Effector CD8-positive, alpha-beta T cell (primary cell): ENCODE measurements around the gene MB21D2.

Source experiments
- DNase-seq: peaks from one replicate; lab custom pipeline; 2025; lab: John Stamatoyannopoulos, UW

Gene MB21D2

DNA sequence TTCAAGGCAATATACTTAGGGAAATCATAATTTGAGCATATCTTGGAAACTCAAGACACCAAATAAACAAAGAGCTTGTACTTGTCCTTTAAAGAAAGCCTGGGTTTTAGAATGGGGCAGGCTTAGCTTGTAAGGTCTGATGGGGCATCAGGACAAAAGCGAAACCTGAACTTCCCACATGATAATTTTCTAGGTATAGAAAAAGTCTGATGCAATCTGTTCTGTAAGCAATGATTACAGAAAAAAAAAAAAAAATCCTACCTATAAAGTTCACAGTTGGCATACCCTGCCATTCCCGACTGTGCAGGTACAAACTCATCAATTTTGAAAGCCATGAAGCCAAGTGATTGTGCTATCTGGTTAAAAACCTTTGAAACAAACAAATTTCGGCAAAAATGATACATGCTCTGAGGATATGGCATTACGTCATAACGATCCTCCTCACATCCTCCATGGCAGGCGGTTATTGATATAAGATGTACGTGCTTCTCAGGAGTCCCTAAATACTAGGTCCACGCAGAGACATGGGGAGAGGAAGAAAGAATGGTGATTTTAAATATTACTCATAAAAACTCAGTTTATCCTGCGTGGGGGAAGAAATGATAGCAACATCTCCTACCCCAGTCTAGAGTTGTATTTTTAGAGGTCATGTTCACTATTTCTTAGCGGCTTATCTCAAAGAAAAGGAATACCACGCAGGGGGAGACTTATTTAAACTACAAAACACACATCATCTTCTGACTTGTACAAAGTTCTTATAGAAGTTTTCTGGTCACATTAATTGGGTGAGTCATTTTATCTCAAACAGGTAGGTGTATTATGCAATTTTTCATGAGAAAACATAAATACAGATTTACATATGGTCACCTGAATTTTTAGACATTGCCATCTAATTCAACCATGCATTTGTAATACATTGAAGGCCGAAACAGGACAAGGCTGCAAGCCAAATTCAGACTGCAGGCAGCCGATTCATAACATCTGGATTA lies 27.0 kb downstream of the MB21D2 start:
- DNase-seq: no peak

- DNase-seq: no peak
Observed at GRCh38 chr3:192889679-192890078, 28.0 kb downstream of the MB21D2 start.

DNA sequence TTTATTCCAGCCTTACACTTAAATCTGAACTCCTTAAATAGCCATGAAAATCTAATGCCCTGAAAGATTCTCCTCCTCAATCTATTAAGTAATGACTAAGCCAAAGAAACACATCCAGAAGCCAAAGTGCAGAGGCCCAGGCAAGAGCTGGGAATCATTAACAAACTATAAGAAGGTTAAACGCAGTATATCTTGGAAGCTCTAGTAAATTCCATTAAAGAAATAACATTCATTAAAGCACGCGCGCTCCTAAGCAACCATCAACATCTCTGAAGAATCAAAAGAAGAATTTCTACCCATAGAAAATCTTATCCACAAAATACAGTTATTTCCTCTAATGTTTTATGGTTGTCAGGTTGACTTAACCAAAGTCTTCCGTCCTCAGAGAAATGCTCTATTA lies 29.5 kb downstream of the MB21D2 start:
- DNase-seq: no peak

GRCh38 chr3:192887701-192888100 lies 30.0 kb downstream of the MB21D2 start:
- DNase-seq: no peak

DNA sequence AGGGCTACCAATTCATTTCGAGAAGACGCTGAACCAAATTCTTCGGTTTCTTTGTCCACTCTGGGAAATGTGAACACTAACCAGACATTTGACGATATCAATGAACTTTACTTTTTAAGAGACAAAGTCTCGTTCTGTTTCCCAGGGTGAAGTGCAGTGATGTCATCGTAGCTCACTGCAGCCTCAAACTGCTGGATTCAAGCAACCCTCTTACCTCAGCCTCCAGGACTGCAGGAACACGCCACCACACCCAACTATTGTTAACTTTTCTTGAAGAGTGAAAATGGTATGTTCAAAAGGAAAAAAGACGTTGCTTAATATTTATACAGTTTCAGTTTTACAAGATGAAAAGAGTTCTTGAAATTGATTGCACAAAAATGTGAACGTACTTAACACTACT lies 30.6 kb downstream of the MB21D2 start:
- no peak for DNase-seq

- DNase-seq: no peak
Observed at GRCh38 chr3:192884777-192885773, 32.6 kb downstream of the MB21D2 start.

- DNase-seq: no peak
Observed at GRCh38 chr3:192883512-192883911, 34.1 kb downstream of the MB21D2 start.

DNA sequence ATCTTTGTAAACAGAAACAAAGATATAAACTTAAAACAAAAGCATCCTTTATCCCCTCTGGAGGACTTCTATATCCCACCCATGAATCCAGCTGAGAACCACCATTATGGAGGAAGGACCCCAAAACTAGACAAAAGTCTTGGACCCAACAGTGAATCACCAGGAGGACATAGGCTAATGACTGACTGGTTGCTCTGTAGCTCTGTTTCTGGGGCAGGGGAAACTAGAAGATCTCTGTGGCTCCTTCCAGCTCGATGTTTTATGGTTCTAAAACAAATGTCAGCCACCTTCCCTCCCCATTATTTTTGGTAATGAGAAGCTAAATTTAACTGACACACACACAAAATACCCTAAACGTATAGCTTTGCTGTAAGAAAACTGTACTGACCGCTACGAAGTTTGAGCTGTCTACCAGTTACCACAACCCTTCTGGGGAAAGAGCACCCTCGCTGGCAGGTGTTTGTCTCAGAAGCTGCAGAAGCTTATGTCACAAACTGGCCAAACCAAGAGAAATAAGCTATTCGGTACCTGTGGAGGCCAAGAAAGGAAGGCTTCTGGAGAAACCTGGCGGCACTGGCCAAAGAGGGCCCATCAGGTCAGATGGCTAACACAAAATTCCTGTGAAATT lies 36.4 kb downstream of the MB21D2 start:
- no peak for DNase-seq

GRCh38 chr3:192880313-192880712 lies 37.3 kb downstream of the MB21D2 start:
- no peak for DNase-seq

- no peak for DNase-seq
Observed at GRCh38 chr3:192879346-192880031, 38.2 kb downstream of the MB21D2 start.

- no peak for DNase-seq
Observed at GRCh38 chr3:192875971-192876565, 41.6 kb downstream of the MB21D2 start.

DNA sequence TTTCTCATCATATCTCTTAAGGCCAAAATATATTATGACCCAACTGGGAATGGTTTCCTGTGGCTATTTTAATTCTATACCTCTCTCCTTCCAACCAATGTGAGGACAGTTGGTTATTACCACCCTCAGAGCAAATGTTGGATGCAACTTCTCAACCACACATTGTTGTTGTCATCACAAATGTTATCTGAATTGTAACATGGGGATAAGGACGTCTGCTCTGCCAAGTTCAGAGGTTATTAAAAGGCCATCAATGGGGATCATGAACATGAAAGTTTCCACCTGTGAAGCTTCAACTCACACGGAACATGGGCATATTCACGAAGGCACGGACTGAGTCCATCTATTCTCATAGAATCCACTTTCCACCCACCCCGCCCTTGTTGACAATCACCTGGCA lies 46.8 kb downstream of the MB21D2 start:
- DNase-seq: no peak

DNA sequence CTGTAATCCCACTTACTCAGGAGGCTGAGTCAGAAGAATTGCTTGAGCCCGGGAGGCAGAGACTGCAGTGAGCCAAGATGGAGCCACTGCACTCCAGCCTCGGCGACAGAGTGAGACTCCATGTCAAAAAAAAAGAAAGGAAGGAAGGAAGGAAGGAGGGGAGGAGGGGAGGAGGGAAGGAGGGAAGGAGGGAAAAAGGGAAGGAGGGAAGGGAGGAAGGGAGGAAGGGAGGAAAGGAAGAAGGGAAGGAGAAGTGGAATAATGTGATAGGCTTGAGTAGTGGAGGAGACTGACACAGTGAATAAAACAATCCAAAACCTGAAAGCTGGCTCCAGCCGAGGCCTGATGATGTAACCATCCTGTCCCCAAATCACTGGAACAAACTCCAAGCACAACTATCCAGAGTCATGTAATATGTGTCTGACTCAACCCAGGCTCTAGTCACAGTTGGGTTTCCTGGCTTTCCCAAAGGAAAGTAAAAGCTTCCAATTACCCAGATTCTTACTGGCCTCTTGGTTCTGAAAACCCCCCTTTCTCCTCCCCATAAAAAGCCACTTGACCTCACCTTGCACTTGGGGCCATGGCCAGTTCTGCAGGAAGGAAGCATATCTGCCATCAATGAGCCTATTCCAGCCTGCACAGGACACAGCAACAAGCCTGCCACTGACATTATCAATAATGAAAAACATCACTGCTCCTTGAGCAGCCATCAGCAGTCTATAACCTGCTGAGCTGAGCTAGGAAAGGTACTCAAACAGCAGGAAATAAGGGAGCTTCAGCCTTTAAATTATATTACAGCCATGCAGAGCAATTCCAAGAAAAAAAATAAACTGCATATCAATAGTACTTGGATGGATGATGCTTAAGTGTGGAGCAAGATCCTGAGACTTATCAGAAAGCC lies 48.3 kb downstream of the MB21D2 start:
- DNase-seq: no peak

DNA sequence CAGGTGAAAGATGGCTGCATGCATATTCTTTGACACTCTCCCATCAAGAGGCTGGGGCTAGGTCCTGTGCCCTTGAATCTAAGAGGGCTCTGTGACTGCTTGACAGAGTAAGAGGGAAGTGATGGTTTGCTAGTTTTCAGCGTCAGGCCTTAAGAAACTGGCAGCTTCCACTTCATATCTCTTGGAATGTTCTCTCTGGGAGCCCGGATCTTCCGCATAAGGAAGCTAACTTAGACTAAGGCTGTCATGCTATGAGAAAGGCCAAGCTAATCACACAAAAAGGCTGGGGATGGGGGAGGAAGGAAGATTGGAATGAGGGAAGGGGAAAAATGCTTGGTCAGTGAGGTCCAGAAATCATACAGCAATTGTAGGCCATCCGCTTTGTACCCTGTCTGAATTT lies 50.0 kb downstream of the MB21D2 start:
- no peak for DNase-seq

DNA sequence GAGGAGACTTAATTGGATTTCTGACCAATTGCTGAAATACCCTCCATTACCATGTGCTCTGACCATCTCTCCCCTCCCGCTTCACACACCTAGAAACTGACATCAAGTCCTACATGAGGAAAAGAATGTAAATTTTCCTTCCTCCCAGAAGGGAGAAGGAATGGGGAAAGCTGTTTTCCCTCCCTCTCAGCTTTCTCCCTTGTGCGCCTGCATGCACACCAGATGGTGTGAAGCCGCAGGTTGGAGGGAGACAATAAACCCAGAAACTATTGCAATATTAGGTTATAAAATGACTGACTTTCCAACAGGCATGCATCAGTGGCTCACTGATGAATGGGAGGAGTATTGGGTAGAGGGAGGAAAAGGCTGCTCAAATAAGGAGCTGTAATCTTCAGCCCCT lies 50.9 kb downstream of the MB21D2 start:
- no peak for DNase-seq

DNA sequence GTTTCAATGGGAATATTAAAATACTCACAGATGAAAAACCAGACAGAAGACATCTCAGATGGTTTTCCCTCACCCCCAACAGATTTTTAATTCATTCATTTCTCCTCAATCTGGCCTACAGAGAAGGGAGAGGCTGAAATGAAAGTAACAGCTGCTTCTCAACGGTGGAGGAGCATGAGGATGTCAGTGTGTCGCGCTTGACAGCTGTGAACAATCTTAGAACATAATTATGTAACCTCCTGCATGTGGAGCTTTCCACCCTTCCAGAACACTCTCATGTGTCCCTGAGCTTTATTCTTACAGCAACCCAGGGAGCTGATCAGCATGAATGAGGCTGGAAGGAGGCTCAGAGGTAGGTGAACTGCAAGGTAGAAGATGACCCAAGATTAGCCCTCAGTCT lies 52.7 kb downstream of the MB21D2 start:
- no peak for DNase-seq

- DNase-seq: no peak
Observed at GRCh38 chr3:192863091-192863420, 54.6 kb downstream of the MB21D2 start.

- DNase-seq: no peak
Observed at GRCh38 chr3:192862408-192863090, 55.1 kb downstream of the MB21D2 start.

DNA sequence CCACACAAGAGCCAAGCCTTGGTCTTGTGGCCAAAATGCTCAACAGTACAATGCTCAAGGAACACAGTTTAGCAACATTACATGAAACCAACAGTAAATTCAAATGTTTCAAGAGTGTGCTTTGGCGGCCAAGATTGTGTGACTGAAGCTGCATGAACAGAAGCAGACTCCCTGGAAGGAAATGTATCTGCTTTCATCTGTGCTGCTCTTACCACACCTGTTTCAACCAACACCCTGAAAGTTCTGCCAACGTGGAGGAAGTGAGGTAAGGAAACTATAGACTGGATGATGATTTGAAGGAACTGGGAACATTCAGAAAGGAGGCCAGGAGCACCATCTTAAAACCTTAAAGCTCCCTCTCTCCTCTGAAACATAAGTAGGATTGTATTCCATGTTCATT lies 55.7 kb downstream of the MB21D2 start:
- no peak for DNase-seq

GRCh38 chr3:192860454-192860853 lies 57.2 kb downstream of the MB21D2 start:
- no peak for DNase-seq
